ENCODE measurements around the gene PGC.

PGC gene

DNA sequence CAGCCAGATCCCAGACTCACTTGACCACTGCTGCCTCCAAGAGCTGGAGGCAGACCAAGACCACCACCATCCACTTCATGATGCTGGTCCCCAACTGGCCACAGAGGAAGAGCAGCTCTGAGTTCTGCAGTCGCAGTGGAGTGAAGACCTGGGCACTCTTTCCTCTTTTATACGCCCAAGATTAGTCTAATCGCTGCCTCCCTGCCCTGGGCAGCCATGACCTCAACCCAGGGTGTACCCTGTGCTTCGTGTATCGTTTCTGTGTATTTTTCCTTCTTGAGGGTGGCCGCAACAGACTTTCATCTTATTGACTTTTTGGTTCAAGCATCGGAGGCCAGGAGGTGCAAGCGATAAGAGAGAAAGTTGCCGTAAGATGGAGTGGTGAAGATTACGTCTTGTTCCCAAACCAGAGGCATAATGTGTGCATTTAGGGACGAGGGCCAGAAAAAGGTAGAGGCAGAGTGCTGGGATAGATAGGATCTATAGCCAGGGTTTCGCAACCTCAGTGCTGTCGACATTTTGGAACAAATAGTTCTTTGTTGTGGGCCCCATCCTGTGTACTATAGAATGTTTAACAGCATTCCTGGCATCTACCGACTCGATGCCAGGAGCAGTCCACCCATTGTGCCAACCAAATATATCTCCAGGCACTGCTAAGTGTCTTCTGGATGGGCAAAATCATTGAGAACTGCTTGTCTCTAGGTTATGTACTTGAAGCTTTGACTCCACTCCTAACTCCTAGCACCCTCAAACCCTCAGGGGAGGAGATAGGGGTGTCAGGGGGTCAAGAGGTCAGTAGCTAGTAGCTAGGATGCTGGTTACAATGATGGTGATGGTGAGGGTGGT, at the start of gene PGC:
Gene PGC (minus strand): TSS at position 142 of the 846 bp plus-strand sequence. CDS start 63 bp downstream, at position 79.
- DNase-seq = no peak

- no peak for DNase-seq
These were observed 49.3 kb upstream of the PGC start for GRCh38 chr6:41796474-41796873.

DNA sequence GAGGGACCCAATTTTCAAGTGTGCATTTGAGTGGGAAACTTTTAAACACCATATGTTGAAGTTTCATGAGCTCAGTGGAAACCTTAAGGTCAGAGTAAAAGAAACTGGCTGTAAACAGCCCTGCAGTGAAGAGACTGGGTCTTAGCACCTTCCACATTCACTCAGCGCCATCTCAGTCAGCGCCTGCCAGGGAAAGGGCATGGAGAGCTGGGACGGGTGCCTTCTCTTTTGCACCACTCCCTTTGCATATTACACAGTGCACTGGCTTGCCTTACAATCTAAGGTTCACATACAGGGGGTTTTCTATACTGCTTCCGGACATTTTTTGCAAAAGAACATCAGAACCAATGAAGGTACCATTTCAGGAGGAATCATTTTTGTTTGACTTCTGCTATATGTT, 44.8 kb upstream of the PGC start:
- DNase-seq = no peak

DNA sequence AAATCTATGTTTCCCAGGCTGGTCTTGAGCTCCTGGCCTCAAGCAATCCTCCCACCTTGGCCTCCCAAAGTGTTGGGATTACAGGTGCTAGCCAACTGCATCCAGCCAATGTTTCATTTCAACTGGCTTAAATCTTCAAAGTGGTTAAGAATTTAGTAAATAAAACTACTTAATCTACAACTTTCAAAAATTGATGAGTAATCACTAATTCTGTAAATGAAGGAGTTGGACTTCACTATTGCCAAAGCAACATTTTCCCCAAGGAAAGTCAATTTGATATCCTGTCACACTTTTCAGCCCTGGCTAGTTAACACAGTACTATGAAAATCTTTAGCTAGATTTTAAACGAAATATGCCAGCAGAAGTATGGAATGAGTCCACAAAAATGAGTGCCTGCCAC, 44.1 kb upstream of the PGC start:
- no peak for DNase-seq

- no peak for DNase-seq
These were observed 42.8 kb upstream of the PGC start for GRCh38 chr6:41790045-41790444.

GRCh38 chr6:41789390-41789724, 42.2 kb upstream of the PGC start:
- DNase-seq = no peak

DNA sequence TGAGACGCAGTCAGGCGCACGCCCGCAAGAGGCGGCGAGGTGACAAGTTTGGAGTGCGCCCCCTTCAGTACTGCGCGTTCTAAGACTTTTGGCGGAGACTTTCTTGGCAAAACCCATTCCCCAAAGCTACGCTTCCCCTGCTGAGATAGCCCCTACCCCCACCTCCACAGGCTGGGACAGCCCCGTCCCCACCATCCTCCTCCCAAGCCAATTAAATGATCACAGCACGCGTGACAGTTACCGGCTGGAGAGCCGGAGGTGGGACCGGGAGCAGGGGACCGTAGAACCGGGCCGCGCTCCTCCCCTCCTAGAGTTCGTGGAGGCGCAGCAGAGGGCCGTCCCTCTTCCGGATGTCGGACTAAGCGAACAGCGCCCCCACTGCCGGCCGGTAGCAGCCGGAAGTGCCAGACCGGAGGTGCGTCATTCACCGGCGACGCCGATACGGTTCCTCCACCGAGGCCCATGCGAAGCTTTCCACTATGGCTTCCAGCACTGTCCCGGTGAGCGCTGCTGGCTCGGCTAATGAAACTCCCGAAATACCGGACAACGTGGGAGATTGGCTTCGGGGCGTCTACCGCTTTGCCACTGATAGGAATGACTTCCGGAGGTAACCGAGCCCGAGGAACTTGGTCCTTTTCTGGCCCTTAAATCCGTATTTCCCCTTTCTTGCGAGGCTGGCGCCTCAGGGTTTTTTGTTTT, 40.2 kb upstream of the PGC start, which contains the start of gene TOMM6:
Gene TOMM6 (plus strand): TSS at position 476 of the 699 bp plus-strand sequence. CDS start 4 bp downstream, at position 480.
- DNase-seq = peak; percentile 91 to 93

DNA sequence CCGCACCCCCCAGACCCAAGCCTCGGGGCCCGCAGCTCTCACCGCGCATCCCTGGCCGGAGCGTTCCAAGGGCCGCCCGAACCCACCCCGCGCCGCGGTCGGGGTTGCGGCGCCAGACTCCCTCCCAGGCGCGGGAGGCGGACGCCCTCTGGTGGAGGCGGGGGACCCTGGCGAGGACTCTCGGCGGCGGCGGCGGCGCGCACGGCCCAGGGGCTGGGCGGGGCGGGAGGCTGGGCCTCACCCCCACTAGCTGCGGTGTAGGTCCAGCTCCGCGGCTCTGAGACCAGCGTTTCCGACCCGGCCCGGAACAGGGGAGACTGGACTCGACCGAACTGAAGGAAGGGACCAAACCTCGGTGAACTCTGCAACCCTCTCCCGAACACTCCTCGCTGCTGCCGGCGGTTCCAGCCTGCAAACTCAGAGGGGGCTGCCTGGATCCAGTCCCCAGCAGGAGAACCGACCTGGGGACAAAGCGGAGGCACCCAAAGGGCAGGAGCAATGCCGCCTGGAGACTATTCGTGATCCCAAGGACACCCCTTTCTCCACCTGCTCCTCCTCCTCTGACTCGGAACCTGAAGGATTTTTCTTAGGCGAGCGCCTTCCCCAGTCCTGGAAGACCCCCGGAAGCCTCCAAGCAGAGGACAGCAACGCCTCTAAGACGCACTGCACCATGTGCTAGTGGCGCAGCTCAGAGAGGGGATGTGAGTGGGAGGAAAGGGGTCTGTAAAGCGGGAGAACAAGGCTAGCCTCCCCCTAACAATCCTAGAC, 39.4 kb upstream of the PGC start:
- peak; percentile 74 to 87 for DNase-seq

- no peak for DNase-seq
These were observed 38.7 kb upstream of the PGC start for GRCh38 chr6:41785689-41786450.

- DNase-seq = no peak
These were observed 38.1 kb upstream of the PGC start for GRCh38 chr6:41785254-41785653.

DNA sequence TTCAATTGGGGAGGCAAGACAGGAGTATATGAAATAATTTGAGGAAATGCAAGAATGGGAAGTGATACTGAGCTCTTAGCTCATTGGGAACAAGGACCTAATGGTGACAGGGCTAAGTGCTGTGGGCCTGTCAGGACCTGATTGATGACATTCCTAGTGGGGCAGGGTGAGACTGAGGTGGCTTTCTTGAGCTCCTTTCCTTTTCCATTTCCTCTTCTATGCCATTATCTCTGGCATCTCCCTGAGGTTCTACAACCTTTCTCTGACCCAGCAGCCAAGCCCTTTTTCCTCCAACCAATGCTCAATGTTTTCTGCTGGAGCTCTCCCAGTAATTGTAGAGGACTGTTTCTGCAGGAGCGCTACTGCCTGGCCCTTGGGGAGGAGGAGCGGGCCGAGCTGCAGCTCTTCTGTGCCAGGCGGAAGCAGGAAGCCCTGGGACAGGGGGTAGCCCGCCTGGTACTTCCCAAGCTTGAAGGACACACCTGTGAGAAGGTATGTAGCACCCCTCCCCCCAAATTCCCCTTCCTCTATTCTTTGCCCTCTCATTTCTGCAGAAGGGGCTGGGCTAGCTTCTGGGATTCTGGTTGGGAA, 37.5 kb upstream of the PGC start:
- no peak for DNase-seq

DNA sequence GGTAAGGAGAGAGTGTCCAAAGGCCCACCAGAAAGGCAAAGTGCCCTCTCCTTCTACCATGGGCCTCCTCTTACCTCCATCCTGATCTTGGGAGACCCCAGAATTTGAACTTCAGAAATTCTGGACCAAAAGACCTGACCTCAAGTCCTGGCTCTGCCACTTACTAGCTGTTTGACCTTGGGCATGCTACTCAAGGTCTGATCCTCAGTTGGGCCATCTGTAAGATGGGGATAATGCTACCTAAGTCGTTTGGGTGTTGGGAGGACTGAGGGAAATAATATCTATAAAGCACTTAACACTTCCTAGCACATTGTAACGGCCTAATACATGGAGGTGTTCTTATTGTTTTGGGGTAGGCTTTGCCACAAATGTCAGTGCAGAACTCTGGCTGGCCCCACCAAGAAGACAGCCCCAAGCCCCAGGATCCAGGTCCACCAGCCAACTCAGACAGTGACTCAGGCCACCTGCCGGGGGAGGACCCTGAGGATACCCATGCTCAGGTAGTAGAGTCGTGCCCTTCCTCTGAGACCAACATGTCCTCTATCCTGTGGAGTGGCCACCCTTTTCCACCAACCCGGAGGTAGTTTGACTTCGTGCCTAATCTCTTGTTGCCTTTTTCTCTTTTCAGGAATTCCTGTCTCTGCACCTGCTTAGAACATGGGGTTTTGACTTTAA, 36.0 kb upstream of the PGC start:
- DNase-seq = no peak

DNA sequence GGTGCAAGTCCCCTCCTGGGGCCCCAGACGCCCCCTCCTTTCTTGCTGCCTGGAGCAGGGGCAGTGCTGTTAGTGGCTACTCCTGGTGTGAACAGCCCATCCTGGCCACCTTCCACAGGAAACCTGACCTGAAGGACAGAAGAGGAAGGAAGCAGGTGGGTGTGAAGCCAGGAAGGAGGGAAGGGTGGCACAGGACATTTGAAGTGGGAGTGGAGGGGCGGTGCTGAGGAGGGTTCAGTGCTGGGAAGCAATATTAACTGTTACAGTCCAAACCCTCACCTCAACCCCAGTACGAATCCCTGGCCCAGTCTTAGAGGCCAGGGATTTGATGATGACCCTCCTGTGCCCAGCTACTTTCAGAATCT, 34.2 kb upstream of the PGC start:
- no peak for DNase-seq

DNA sequence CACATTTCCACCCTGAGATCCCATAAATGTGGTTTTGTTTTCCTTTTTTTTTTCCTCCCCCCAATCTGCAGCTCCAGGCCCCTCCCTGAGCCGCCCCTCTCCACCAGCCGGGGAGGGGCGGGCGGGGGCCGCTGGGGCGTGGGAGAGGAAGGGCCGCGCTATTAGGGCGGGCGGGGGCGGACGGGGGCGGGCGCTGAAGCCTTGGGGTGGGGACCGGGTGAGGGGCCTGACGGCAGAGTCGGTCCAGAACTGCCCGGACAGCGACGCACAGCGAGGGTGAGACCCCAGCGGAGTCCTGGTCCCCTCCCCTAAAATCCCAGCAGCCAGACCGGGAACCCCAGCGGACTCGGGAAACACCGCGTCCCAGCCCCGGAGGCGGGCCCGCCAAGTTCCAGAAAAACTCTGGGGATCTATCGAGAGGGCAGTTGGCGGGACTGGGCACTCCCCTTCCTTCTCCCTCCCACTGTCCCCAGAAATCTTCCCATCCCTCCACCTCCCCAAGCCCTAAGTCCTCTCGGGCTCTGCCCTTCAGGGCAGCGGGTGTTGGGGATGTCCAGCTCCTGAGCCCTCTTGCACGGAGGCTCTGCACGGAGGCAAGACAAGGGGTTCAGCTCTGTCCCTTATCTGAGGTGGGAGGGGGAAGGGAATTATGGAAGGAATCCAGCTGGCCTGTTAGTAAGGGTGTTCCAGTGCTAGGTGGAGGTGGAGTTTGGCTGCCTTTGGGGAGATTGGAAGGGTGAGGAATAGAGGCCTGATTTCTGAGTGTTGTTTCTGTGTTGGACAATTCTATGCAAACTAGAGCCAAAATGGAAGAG, 33.6 kb upstream of the PGC start, which contains the start of gene PRICKLE4:
Gene PRICKLE4 (plus strand): TSS at position 232 of the 815 bp plus-strand sequence. CDS start 2,692 bp downstream, outside the sequence.
- no peak for DNase-seq

DNA sequence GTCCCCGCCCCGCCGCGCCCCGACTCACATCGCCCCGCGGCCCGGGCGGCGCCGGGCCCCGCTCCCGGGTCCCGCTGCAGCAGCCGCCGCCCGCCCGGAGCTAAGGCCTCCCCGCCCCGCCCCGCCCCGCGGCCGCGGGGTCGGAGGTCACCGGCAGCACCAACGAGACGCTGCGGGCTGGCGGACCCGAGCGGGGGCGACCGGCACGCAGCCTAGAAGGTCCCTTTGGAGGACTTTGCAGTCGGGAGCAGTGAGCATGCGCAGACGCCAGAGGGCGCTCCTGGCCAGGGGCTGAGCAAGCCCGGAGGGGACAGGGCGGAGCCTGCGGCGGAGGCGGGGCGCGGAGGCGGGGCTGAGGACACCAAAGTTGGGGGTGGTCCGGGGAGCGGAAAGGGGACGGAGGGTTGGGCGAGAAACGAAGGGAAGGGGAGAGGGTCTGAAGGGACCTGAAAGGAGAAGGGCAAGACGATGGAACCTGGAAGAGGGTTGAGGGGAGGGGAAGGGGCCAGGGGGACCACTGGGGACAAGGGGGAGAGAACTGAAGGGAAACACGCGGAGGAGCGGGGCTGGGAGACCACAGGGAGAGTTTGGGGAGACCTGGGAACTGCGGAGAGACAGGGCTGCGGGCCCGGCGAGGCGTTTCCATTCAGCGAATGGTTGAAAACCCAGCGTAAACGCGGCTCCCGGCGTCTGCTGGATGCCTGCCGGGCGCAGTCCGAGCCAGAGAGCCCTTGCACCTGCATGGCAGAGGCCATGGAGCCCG, 32.8 kb upstream of the PGC start, which contains the start of gene FRS3:
Gene FRS3 (minus strand): TSS at position 113 of the 763 bp plus-strand sequence. CDS start 2,913 bp downstream, outside the sequence.
- DNase-seq = peak; percentile 98

DNA sequence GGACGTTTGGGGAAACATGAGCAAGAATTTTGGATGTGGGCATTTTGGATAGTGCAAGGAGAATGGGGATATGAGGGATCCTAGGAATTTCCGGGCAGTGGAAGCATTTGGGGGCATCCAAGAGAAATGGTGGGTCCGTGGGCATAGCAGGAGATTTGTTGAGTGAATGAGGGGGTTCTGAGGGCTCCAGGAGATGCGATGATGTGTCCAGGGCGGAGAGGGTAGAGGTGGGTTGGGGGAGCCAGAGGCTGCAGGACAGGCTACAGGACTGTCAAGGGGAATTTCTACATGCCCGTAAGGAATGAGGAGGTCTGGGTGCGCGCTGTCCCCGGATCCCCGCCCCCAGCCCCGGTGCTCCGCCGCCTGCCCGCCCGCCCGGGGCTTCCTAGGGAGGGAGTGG, 32.1 kb upstream of the PGC start:
- no peak for DNase-seq

GRCh38 chr6:41778895-41779294, 31.7 kb upstream of the PGC start:
- DNase-seq = no peak

DNA sequence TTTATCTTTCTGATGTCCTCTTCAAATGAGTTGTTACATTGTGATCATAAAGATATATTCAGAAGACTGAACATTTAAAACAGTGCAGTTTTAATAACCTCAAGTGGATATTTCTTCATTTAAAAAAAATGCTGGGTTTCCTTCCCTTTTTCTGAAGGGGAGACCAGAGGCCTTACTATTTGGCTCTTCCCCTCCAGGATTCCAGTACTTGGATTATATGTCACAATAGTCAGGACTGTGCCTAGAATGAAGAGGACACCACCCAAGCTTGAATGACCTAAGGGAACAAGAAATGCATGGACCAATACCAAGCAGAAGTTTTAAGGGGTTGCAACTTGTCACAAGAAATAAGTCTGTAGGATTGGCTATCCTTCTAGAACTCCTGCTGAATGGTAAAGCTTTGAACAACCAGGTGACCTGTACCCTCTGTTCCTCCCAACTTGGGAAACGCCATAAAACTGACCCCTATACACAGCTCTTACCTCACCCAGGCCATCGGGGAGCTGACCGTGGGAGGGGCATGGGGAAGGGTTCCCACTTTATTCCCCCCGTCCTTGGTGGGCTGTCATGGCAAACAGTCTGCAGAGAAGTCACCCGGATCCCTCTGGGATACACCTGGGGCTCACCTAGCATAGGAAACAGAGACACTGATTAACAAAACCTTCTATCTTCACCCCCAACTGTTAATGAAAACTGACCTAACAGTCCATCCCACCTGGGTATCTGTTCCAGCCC, 30.5 kb upstream of the PGC start:
- no peak for DNase-seq

DNA sequence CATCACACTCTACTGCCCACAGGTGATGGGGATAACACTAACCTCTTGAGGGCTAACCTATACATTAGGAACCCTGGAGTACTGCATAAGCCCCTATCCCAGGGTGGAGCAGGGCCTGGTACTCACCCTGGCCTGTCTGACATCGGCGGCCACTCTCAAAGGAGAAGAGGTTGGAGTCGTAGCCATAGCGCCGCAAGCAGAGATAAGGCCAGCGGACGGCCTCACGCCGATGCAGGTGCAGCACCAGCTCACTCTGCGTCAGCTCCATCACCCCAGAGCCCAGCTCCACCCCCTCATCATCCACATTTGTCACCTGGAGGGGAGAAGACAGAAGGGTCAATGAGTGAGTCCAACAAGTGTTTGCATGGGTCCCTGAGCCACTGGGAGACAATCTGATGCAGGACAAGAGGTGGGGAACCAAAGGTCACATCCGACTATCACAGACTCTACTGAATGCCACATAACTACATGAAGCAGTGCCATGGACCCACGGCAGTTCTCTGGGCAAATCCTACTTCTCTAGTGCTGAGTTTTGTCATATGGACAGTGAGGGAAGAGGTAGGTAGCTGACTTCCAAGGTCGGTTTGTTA, 28.2 kb upstream of the PGC start:
- no peak for DNase-seq
